Astrocyte (in vitro differentiated cells and primary cell): ENCODE measurements around the gene SVEP1. TPM values are rescaled to one million over a fixed set of nuclear protein-coding genes. Genes with fewer than 3 reads are reported as not detected.

Experiments used
- DNase-seq: peaks from one replicate; pipeline ENCODE4 v3.0.0-alpha.2; 2010; ENCODE audit warnings: low read depth
- FAIRE-seq: peaks from 2 replicates; lab custom pipeline; 2011; peaks lifted over from hg19 to GRCh38; lab: Jason Lieb, UNC
- H2AFZ ChIP-seq: 2 replicates; pipeline ENCODE4 v1.6.0; 2012; ENCODE audit warnings: low read depth, low read length, inconsistent platforms
- H3K27ac ChIP-seq: 2 replicates; pipeline ENCODE4 v1.5.1; 2011; ENCODE audit warnings: low read depth, low read length, inconsistent platforms
- H3K27me3 ChIP-seq: 2 replicates; pipeline ENCODE4 v1.6.0; 2011; ENCODE audit warnings: low read length, inconsistent platforms; ENCODE audit not compliant: insufficient read depth
- H3K36me3 ChIP-seq: 2 replicates; pipeline ENCODE4 v1.5.1; 2011; ENCODE audit warnings: low read length, inconsistent platforms; ENCODE audit not compliant: insufficient read depth
- H3K4me1 ChIP-seq: 2 replicates; pipeline ENCODE4 v1.5.1; 2011; ENCODE audit warnings: low read length, inconsistent platforms; ENCODE audit not compliant: insufficient read depth
- H3K4me2 ChIP-seq: 2 replicates; pipeline ENCODE4 v1.6.0; 2012; ENCODE audit warnings: low read length, inconsistent platforms
- H3K4me3 ChIP-seq: 2 replicates; pipeline ENCODE4 v1.5.1; 2011; ENCODE audit warnings: low read depth, mild to moderate bottlenecking, low read length, inconsistent platforms; ENCODE audit not compliant: insufficient read depth
- H3K79me2 ChIP-seq: 2 replicates; pipeline ENCODE4 v1.6.0; 2012; ENCODE audit warnings: mild to moderate bottlenecking, low read length, inconsistent platforms; ENCODE audit not compliant: insufficient read depth
- H3K9ac ChIP-seq: 2 replicates; pipeline ENCODE4 v1.6.0; 2012; ENCODE audit warnings: mild to moderate bottlenecking, low read length, inconsistent platforms
- H3K9me3 ChIP-seq: 2 replicates; pipeline ENCODE4 v1.5.1; 2012; ENCODE audit warnings: low read depth, mild to moderate bottlenecking, low read length, inconsistent platforms; ENCODE audit not compliant: insufficient read depth
- H4K20me1 ChIP-seq: 2 replicates; pipeline ENCODE4 v1.6.0; 2012; ENCODE audit warnings: low read length, inconsistent platforms; ENCODE audit not compliant: insufficient read depth
- H3K27ac Mint-ChIP-seq: one replicate; pipeline ENCODE4 v1.8.0; 2021; ENCODE audit warnings: mild to moderate bottlenecking, mixed read lengths; ENCODE audit not compliant: unreplicated experiment
- H3K27me3 Mint-ChIP-seq: one replicate; pipeline ENCODE4 v1.8.0; 2021; ENCODE audit warnings: low read depth, mixed read lengths; ENCODE audit not compliant: unreplicated experiment
- H3K36me3 Mint-ChIP-seq: one replicate; pipeline ENCODE4 v1.8.0; 2021; ENCODE audit warnings: low read depth, mixed read lengths; ENCODE audit not compliant: unreplicated experiment
- H3K4me1 Mint-ChIP-seq: one replicate; pipeline ENCODE4 v1.8.0; 2021; ENCODE audit warnings: low read depth, mixed read lengths; ENCODE audit not compliant: unreplicated experiment
- H3K4me3 Mint-ChIP-seq: one replicate; pipeline ENCODE4 v1.8.0; 2021; ENCODE audit warnings: mild to moderate bottlenecking, moderate library complexity, mixed read lengths; ENCODE audit not compliant: unreplicated experiment
- H3K9me3 Mint-ChIP-seq: one replicate; pipeline ENCODE4 v1.8.0; 2021; ENCODE audit warnings: mild to moderate bottlenecking, mixed read lengths; ENCODE audit not compliant: unreplicated experiment
- CTCF ChIP-seq: IDR thresholded peaks from 2 replicates; pipeline ENCODE4 v1.5.1; 2011; ENCODE audit warnings: low read depth, mild to moderate bottlenecking, inconsistent platforms, low read length, moderate library complexity; ENCODE audit not compliant: insufficient read depth
- EZH2 ChIP-seq: IDR thresholded peaks from 2 replicates; pipeline ENCODE4 v1.6.1; 2012; ENCODE audit warnings: mild to moderate bottlenecking, low read length, inconsistent platforms; ENCODE audit not compliant: insufficient read depth
- total RNA-seq: library from RNA; stranded (reverse); gene quantifications from 2 replicates; pipeline ENCODE4 v1.2.1, GENCODE V29; 2021

The SVEP1 gene
- total RNA-seq, 1 donor from 2014 or later, result 1.1 TPM

- Mint-ChIP-seq H3K27ac (no peak overlapping the region), H3K9me3 (peaks cover 2% of the 10 kb centered on the region), H3K4me3 (no peak overlapping the region), H3K4me1 (no peaks in the 10 kb centered on the region), H3K27me3 (peaks cover 4% of the 10 kb centered on the region), H3K36me3 (no peaks in the 10 kb centered on the region)
- no peak overlapping the region for H2AFZ ChIP-seq
- H3K9ac ChIP-seq, result no peak overlapping the region
- no peak for DNase-seq
- no peaks in the 10 kb centered on the region for H4K20me1 ChIP-seq
- H3K36me3 ChIP-seq, result no peaks in the 10 kb centered on the region
- H3K9me3 ChIP-seq, result no peaks in the 10 kb centered on the region
- no peak overlapping the region for H3K27ac ChIP-seq
- no peaks in the 10 kb centered on the region for H3K27me3 ChIP-seq
- no peak overlapping the region for H3K4me3 ChIP-seq
- H3K4me2 ChIP-seq, result no peak overlapping the region
- FAIRE-seq, result no peak
- H3K79me2 ChIP-seq, result no peaks in the 10 kb centered on the region
- TF ChIP-seq CTCF (no peak), EZH2 (no peak)
- H3K4me1 ChIP-seq, result no peaks in the 10 kb centered on the region
These were observed 255.7 kb downstream of the SVEP1 start for GRCh38 chr9:110323818-110324217.

- Histone ChIP-seq H3K27ac (no peak overlapping the region), H3K4me3 (no peak overlapping the region), H3K4me1 (no peaks in the 10 kb centered on the region), H3K9me3 (no peaks in the 10 kb centered on the region), H3K36me3 (no peaks in the 10 kb centered on the region), H4K20me1 (no peaks in the 10 kb centered on the region), H3K9ac (no peak overlapping the region), H3K27me3 (no peaks in the 10 kb centered on the region), H2AFZ (no peak overlapping the region), H3K79me2 (no peaks in the 10 kb centered on the region), H3K4me2 (no peak overlapping the region)
- peaks cover 4% of the 10 kb centered on the region for H3K27me3 Mint-ChIP-seq
- no peak overlapping the region for H3K4me3 Mint-ChIP-seq
- no peak overlapping the region for H3K27ac Mint-ChIP-seq
- no peaks in the 10 kb centered on the region for H3K36me3 Mint-ChIP-seq
- no peaks in the 10 kb centered on the region for H3K4me1 Mint-ChIP-seq
- no peak for FAIRE-seq
- peaks cover 2% of the 10 kb centered on the region for H3K9me3 Mint-ChIP-seq
- TF ChIP-seq CTCF (no peak), EZH2 (no peak)
- DNase-seq, result peak; percentile 51
These were observed 258.7 kb downstream of the SVEP1 start for GRCh38 chr9:110320651-110321445.

- DNase-seq, result no peak
These were observed 259.6 kb downstream of the SVEP1 start for GRCh38 chr9:110319781-110320492.

More at GRCh38 chr9:110319781-110320492, 259.6 kb downstream of the SVEP1 start:
- no peaks in the 10 kb centered on the region for H3K36me3 ChIP-seq
- no peak overlapping the region for H3K27ac Mint-ChIP-seq
- no peak for TF ChIP-seq CTCF
- no peak for TF ChIP-seq EZH2
- H3K27ac ChIP-seq, result no peak overlapping the region
- no peak overlapping the region for H3K4me2 ChIP-seq
- no peak overlapping the region for H2AFZ ChIP-seq
- no peaks in the 10 kb centered on the region for H4K20me1 ChIP-seq
- peaks cover 4% of the 10 kb centered on the region for H3K27me3 Mint-ChIP-seq
- no peak overlapping the region for H3K4me3 ChIP-seq
- FAIRE-seq, result no peak
- no peak overlapping the region for H3K9ac ChIP-seq
- peaks cover 2% of the 10 kb centered on the region for H3K9me3 Mint-ChIP-seq
- H3K27me3 ChIP-seq, result no peaks in the 10 kb centered on the region
- H3K36me3 Mint-ChIP-seq, result no peaks in the 10 kb centered on the region
- H3K4me3 Mint-ChIP-seq, result no peak overlapping the region
- H3K4me1 Mint-ChIP-seq, result no peaks in the 10 kb centered on the region
- no peaks in the 10 kb centered on the region for H3K9me3 ChIP-seq
- H3K79me2 ChIP-seq, result no peaks in the 10 kb centered on the region
- no peaks in the 10 kb centered on the region for H3K4me1 ChIP-seq
